WERI-Rb-1 (cell line): Measurements from ENCODE around the gene DYNC1H1.

ENCODE experiments used
- DNase-seq: peaks from one replicate; pipeline ENCODE4 v3.0.0-alpha.2; 2020
- H3K27ac ChIP-seq: fragments of 250-450 bp; sonication (Bioruptor Pico); 2 replicates; pipeline ENCODE4 v1.5.1; 2020; ENCODE audit warnings: mild to moderate bottlenecking, moderate library complexity
- H3K27me3 ChIP-seq: fragments of 250-450 bp; sonication (Bioruptor Pico); 2 replicates; pipeline ENCODE4 v1.5.1; 2021; ENCODE audit warnings: mild to moderate bottlenecking, low read depth, moderate library complexity; ENCODE audit not compliant: insufficient read depth, severe bottlenecking
- H3K36me3 ChIP-seq: fragments of 250-450 bp; sonication (Bioruptor Pico); 2 replicates; pipeline ENCODE4 v1.5.1; 2020; ENCODE audit warnings: mild to moderate bottlenecking, moderate library complexity
- H3K4me3 ChIP-seq: 2 replicates; pipeline ENCODE4 v1.5.1; 2011; ENCODE audit warnings: low read depth, mild to moderate bottlenecking, control low read depth, low read length
- H3K9me3 ChIP-seq: fragments of 250-450 bp; sonication (Bioruptor Pico); 2 replicates; pipeline ENCODE4 v1.5.1; 2021; ENCODE audit warnings: mild to moderate bottlenecking, moderate library complexity; ENCODE audit not compliant: severe bottlenecking
- TF ChIP-seq, protein P1 (sequence below): IDR thresholded peaks from 2 replicates; pipeline ENCODE4 v1.5.1; 2011; ENCODE audit warnings: low read depth, mild to moderate bottlenecking, control low read depth, inconsistent platforms, low read length

DYNC1H1 gene

DNA sequence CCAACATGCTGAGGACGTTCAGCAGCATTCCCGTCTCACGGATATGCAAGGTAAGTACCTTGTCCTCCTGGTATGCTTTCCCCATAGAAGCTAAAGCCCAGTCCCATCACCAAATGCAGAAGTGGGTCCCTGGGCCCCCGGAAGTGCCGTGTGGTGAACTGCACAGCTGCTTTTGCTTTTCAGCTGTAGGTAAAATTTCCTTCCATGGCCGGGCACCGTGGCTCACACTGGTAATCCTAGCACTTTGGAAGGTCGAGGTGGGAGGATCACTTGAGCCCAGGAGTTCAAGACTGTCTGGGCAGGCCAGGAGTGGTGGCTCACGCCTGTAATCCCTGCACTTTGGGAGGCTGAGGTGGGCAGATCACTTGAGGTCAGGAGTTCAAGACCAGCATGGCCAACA lies 78.3 kb downstream of the DYNC1H1 start:
- Histone ChIP-seq H3K27ac (no peak overlapping the region), H3K27me3 (no peaks in the 10 kb centered on the region), H3K4me3 (no peak overlapping the region), H3K9me3 (no peaks in the 10 kb centered on the region), H3K36me3 (peaks cover 88% of the 10 kb centered on the region)
- TF ChIP-seq, protein P1, sequence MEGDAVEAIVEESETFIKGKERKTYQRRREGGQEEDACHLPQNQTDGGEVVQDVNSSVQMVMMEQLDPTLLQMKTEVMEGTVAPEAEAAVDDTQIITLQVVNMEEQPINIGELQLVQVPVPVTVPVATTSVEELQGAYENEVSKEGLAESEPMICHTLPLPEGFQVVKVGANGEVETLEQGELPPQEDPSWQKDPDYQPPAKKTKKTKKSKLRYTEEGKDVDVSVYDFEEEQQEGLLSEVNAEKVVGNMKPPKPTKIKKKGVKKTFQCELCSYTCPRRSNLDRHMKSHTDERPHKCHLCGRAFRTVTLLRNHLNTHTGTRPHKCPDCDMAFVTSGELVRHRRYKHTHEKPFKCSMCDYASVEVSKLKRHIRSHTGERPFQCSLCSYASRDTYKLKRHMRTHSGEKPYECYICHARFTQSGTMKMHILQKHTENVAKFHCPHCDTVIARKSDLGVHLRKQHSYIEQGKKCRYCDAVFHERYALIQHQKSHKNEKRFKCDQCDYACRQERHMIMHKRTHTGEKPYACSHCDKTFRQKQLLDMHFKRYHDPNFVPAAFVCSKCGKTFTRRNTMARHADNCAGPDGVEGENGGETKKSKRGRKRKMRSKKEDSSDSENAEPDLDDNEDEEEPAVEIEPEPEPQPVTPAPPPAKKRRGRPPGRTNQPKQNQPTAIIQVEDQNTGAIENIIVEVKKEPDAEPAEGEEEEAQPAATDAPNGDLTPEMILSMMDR, result no peak
- DNase-seq, result no peak

- peaks cover 88% of the 10 kb centered on the region for H3K36me3 ChIP-seq
- no peak overlapping the region for H3K4me3 ChIP-seq
- H3K27ac ChIP-seq, result no peak overlapping the region
- no peaks in the 10 kb centered on the region for H3K27me3 ChIP-seq
- H3K9me3 ChIP-seq, result no peaks in the 10 kb centered on the region
- no peak for DNase-seq
- TF ChIP-seq, protein P1, result no peak
Measured at GRCh38 chr14:102043251-102044025, 79.1 kb downstream of the DYNC1H1 start.

DNA sequence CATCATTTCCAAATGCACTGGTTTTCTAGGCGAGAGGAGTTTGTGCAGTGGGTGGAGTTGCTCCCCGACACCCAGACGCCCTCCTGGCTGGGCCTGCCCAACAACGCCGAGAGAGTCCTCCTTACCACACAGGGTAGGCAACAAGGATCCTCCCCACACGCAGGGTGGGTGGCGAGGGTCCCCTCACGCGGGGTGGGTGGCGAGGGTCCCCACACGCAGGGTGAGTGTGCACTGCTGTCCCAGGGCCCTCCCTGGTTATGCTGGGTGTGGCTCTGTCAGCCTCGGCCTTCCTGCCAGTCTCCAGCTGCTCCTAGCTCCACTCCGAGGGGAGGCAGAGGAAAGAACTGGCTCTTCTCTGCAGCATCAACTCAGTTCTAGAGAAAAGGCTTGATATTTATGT lies 80.2 kb downstream of the DYNC1H1 start:
- no peak for DNase-seq

DNA sequence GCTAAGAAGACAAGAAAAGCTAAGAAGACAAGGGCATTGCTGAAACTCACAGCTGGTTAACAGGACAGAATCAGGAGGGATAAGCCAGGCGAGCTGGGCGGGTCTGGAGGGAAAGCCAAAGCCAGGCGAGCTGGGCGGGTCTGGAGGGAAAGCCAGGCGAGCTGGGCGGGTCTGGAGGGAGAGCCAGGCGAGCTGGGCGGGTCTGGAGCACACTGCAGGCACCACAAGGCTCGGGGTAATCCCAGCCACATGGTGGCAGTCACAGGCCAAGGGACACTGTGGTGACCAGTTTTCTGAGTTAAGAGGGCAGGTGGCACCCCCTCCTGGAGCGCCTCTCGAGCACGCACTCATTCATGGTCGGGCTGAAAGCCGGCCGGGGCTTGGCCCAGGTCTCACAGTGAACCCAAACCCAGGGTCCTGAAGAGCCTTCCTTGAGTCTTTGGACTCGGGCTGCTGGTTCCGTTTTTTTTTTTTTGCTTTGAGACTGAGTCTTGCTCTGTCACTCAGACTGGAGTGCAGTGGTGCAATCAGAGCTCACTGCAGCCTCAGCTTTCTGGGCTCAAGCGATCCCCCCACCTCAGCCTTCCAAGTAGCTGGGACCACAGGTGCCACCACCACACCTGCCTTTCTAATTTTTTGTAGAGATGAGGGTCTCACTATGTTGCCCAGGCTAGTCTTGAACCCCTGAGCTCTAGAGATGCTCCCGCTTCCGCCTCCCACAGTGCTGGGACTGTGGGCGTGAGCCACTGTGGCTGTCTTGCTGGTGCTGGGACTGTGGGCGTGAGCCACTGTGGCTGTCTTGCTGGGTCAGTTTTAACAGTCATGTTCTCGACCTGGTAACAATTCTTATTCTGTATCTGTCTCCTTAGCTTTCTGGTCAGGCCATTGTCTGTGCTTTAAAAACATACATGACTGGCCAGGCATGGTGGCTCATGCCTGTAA lies 82.2 kb downstream of the DYNC1H1 start:
- Histone ChIP-seq H3K36me3 (peaks cover 87% of the 10 kb centered on the region), H3K4me3 (no peak overlapping the region), H3K9me3 (no peaks in the 10 kb centered on the region), H3K27me3 (no peaks in the 10 kb centered on the region), H3K27ac (peak overlapping the region; percentile 71)
- peak; percentile 97 for DNase-seq
- TF ChIP-seq, protein P1, result peak; percentile 92

More for the DNA sequence above, 80.2 kb downstream of the DYNC1H1 start:
- H3K27me3 ChIP-seq, result no peaks in the 10 kb centered on the region
- TF ChIP-seq, protein P1, result no peak
- H3K4me3 ChIP-seq, result no peak overlapping the region
- H3K9me3 ChIP-seq, result no peaks in the 10 kb centered on the region
- peaks cover 88% of the 10 kb centered on the region for H3K36me3 ChIP-seq
- H3K27ac ChIP-seq, result no peak overlapping the region

- no peak overlapping the region for H3K27ac ChIP-seq
- no peak overlapping the region for H3K4me3 ChIP-seq
- H3K36me3 ChIP-seq, result peaks cover 86% of the 10 kb centered on the region
Measured at GRCh38 chr14:102047808-102048540, 83.6 kb downstream of the DYNC1H1 start.

More at GRCh38 chr14:102047808-102048540, 83.6 kb downstream of the DYNC1H1 start:
- H3K27me3 ChIP-seq, result no peaks in the 10 kb centered on the region
- no peak for DNase-seq
- no peaks in the 10 kb centered on the region for H3K9me3 ChIP-seq
- TF ChIP-seq, protein P1, result no peak
